Large intestine (tissue), 3 donors: ENCODE measurements around the gene NEMP1. TPM values are rescaled to one million over a fixed set of nuclear protein-coding genes. Genes with fewer than 3 reads are reported as not detected.
"Not testable (repeated sequence)": the region's sequence is repeated elsewhere in the genome, so short reads cannot be mapped to it uniquely, and the experiment has no call there.

Source experiments
- DNase-seq, 2 donors: peaks; one replicate each; pipeline versions ENCODE4 v3.0.0 to v3.0.0-alpha.2; 2013
- H3K27ac ChIP-seq: one replicate; pipeline ENCODE4 v1.5.1; 2013; ENCODE audit warnings: low read length
- H3K27me3 ChIP-seq: 2 replicates; pipeline ENCODE4 v1.6.1; 2013; ENCODE audit warnings: low read length; ENCODE audit not compliant: control insufficient read depth, insufficient read depth
- H3K36me3 ChIP-seq: 2 replicates; pipeline ENCODE4 v1.6.1; 2013; ENCODE audit warnings: low read length; ENCODE audit not compliant: control insufficient read depth, insufficient read depth
- H3K4me1 ChIP-seq: one replicate; pipeline ENCODE4 v1.6.1; 2013; ENCODE audit warnings: low read length; ENCODE audit not compliant: control insufficient read depth, insufficient read depth
- H3K4me3 ChIP-seq: one replicate; pipeline ENCODE4 v1.5.1; 2013; ENCODE audit warnings: low read length
- H3K9me3 ChIP-seq: one replicate; pipeline ENCODE4 v1.6.1; 2013; ENCODE audit warnings: mild to moderate bottlenecking, low read depth, low read length, moderate library complexity; ENCODE audit not compliant: control insufficient read depth
- WGBS: methylation state at CpG from one replicate; pipeline ENCODE4 v1.1.5; 2013; ENCODE audit warnings: low lambda C conversion rate; ENCODE audit not compliant: insufficient coverage; 5-methylcytosine and 5-hydroxymethylcytosine counted together
- polyA plus RNA-seq: library from polyadenylated mRNA; unstranded; fragments of 120-200 nt; gene quantifications from one replicate; pipeline ENCODE4 v1.2.1, GENCODE V29; 2013

The NEMP1 gene
- polyA plus RNA-seq, 1 donor: 12.0 TPM

GRCh38 chr12:57073566-57074450 is 4.8 kb downstream of the NEMP1 start:
- H3K4me3 ChIP-seq, H3K27ac ChIP-seq: not testable (repeated sequence)

GRCh38 chr12:57072661-57073060 is 5.9 kb downstream of the NEMP1 start:
- no peaks in the 10 kb centered on the region for H3K27me3 ChIP-seq
- DNase-seq: no peak
- H3K9me3 ChIP-seq: no peaks in the 10 kb centered on the region
- H3K36me3 ChIP-seq: peaks cover 16% of the 10 kb centered on the region
- no peak overlapping the region for H3K27ac ChIP-seq
- no peak overlapping the region for H3K4me3 ChIP-seq
- H3K4me1 ChIP-seq: no peaks in the 10 kb centered on the region
- WGBS: 82% methylated on average over 2 of the region's 2 CpGs

More at GRCh38 chr12:57073566-57074450, 4.8 kb downstream of the NEMP1 start:
- H3K4me1 ChIP-seq, H3K9me3 ChIP-seq, H3K27me3 ChIP-seq, DNase-seq: not testable (repeated sequence)
- H3K36me3 ChIP-seq: peaks cover 11% of the 10 kb centered on the region
- no CpG with 5 or more reads among the region's 6 CpGs for WGBS

DNA sequence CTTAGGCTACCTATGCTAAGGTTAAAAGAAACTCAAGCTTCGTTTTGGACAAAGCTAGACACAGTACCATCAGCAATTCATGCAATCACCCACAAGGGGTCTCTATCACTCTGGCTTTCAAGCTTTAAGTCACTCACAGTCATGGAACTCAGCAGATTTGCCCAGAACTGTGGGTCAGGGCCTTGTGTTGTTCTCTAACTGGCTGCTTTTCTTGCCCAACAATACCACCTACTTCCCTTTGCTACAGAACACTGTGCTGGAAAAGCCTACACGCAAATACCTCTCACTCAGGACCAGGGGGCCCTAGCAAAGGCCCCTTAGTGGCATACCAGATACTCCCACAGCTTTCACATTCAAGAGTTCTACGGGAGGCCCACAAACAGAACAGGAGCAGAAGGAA is 9.1 kb downstream of the NEMP1 start:
- H3K27me3 ChIP-seq: no peaks in the 10 kb centered on the region
- H3K4me1 ChIP-seq: no peaks in the 10 kb centered on the region
- no peaks in the 10 kb centered on the region for H3K9me3 ChIP-seq
- peak overlapping the region; percentile 2 for H3K27ac ChIP-seq
- H3K4me3 ChIP-seq: no peak overlapping the region
- whole genome bisulfite sequencing: no CpG with 5 or more reads among the region's 3 CpGs
- H3K36me3 ChIP-seq: peaks cover 16% of the 10 kb centered on the region
- DNase-seq: peak; percentile 60 to 67

DNA sequence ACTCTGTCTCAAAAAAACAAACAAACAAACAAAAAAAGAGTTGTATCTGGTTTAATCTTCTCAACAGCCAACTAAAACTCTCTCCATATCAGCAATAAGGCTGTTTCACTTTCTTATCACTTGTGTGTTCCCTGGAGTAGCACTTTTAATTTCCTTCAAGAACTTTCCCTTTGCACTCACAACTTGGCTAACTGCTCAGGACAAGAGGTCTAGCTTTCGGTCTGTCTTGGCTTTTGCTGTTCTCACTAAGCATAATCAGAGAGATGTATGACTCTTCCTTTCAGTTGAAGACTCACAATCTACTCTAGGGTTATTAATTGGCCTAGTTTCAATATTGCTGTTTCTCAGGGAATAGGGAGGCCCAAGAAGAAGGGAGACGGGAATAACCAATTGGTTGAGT is 12.3 kb downstream of the NEMP1 start:
- DNase-seq: no peak
- Histone ChIP-seq H3K36me3 (peaks cover 13% of the 10 kb centered on the region), H3K27me3 (no peaks in the 10 kb centered on the region), H3K4me1 (no peaks in the 10 kb centered on the region), H3K27ac (no peak overlapping the region), H3K9me3 (no peaks in the 10 kb centered on the region), H3K4me3 (no peak overlapping the region)
- no CpG with 5 or more reads among the region's 2 CpGs for WGBS

GRCh38 chr12:57063991-57064685 is 14.5 kb downstream of the NEMP1 start:
- DNase-seq: no peak
- H3K9me3 ChIP-seq: no peaks in the 10 kb centered on the region
- H3K4me3 ChIP-seq: no peak overlapping the region
- peaks cover 13% of the 10 kb centered on the region for H3K4me1 ChIP-seq
- H3K27me3 ChIP-seq: no peaks in the 10 kb centered on the region
- WGBS: 95% methylated on average over 2 of the region's 5 CpGs
- no peak overlapping the region for H3K27ac ChIP-seq
- peaks cover 15% of the 10 kb centered on the region for H3K36me3 ChIP-seq

GRCh38 chr12:57058454-57058853 is 20.1 kb downstream of the NEMP1 start:
- H3K36me3 ChIP-seq: peaks cover 11% of the 10 kb centered on the region
- DNase-seq: no peak
- no CpG with 5 or more reads among the region's 1 CpG for WGBS
- no peaks in the 10 kb centered on the region for H3K9me3 ChIP-seq
- H3K4me3 ChIP-seq: no peak overlapping the region
- H3K4me1 ChIP-seq: peaks cover 32% of the 10 kb centered on the region
- H3K27me3 ChIP-seq: no peaks in the 10 kb centered on the region
- H3K27ac ChIP-seq: no peak overlapping the region

- peak; percentile 27 to 50 for DNase-seq
- H3K27me3 ChIP-seq: no peaks in the 10 kb centered on the region
- H3K27ac ChIP-seq: peak overlapping the region; percentile 18
Measured at GRCh38 chr12:57057067-57057751, 21.4 kb downstream of the NEMP1 start.

DNA sequence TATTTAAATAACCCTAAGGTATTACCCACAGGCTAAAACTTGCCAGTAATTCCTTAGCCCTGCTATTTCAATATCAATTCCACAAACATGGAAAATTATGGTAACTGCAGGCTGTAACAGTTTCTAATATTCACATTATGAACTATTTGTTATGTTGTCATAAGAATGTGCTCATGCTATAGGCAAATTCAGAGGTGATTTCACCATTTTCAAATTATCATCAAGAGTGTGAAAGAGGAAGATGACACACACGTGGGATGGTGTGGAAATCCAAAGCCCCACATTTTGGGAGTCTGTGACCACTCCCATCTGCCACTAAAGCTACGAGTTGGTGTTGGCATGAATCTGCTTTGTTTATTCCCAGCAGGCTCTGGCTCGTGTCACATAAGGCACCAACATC is 22.8 kb downstream of the NEMP1 start:
- H3K36me3 ChIP-seq: peaks cover 11% of the 10 kb centered on the region
- peaks cover 39% of the 10 kb centered on the region for H3K4me1 ChIP-seq
- no peak overlapping the region for H3K4me3 ChIP-seq
- H3K27me3 ChIP-seq: no peaks in the 10 kb centered on the region
- no CpG with 5 or more reads among the region's 3 CpGs for WGBS
- H3K9me3 ChIP-seq: no peaks in the 10 kb centered on the region
- no peak overlapping the region for H3K27ac ChIP-seq
- no peak for DNase-seq

More at GRCh38 chr12:57057067-57057751, 21.4 kb downstream of the NEMP1 start:
- WGBS: 100% methylated on average over 1 of the region's 6 CpGs
- no peaks in the 10 kb centered on the region for H3K9me3 ChIP-seq
- peaks cover 32% of the 10 kb centered on the region for H3K4me1 ChIP-seq
- peaks cover 11% of the 10 kb centered on the region for H3K36me3 ChIP-seq
- no peak overlapping the region for H3K4me3 ChIP-seq

- not testable (repeated sequence) for H3K27me3 ChIP-seq, H3K36me3 ChIP-seq, H3K9me3 ChIP-seq, H3K4me3 ChIP-seq, DNase-seq, H3K27ac ChIP-seq
- H3K4me1 ChIP-seq: peaks cover 32% of the 10 kb centered on the region
- WGBS: 100% methylated on average over 1 of the region's 4 CpGs
Measured at GRCh38 chr12:57053901-57054300, 24.7 kb downstream of the NEMP1 start.

- not testable (repeated sequence) for H3K9me3 ChIP-seq, DNase-seq
Measured at GRCh38 chr12:57053146-57053545, 25.4 kb downstream of the NEMP1 start.

More at GRCh38 chr12:57053146-57053545, 25.4 kb downstream of the NEMP1 start:
- peaks cover 26% of the 10 kb centered on the region for H3K4me1 ChIP-seq
- not testable (repeated sequence) for H3K27me3 ChIP-seq, H3K4me3 ChIP-seq, H3K27ac ChIP-seq, H3K36me3 ChIP-seq
- no CpG with 5 or more reads among the region's 4 CpGs for WGBS
